ENCODE measurements around the gene GBX1. TPM values are rescaled to one million over a fixed set of nuclear protein-coding genes. Genes with fewer than 3 reads are reported as not detected.

Gene GBX1
- total and polyA plus RNA-seq, 12 donors, result not detected

GRCh38 chr7:151178236-151178635 is 10.7 kb upstream of the GBX1 start:
- Histone ChIP-seq H3K4me3 (no peak overlapping the region), H3K36me3 (replicated peaks in 1 of 2) (no peaks in the 10 kb centered on the region), H3K27ac (no peak overlapping the region), H3K4me1 (replicated peaks in 1 of 2) (no peaks in the 10 kb centered on the region), H3K27me3 (peaks cover 9% of the 10 kb centered on the region), H3K9me3 (replicated peaks in 1 of 3) (no peaks in the 10 kb centered on the region)
- no peak for DNase-seq
- TF ChIP-seq, protein P1, sequence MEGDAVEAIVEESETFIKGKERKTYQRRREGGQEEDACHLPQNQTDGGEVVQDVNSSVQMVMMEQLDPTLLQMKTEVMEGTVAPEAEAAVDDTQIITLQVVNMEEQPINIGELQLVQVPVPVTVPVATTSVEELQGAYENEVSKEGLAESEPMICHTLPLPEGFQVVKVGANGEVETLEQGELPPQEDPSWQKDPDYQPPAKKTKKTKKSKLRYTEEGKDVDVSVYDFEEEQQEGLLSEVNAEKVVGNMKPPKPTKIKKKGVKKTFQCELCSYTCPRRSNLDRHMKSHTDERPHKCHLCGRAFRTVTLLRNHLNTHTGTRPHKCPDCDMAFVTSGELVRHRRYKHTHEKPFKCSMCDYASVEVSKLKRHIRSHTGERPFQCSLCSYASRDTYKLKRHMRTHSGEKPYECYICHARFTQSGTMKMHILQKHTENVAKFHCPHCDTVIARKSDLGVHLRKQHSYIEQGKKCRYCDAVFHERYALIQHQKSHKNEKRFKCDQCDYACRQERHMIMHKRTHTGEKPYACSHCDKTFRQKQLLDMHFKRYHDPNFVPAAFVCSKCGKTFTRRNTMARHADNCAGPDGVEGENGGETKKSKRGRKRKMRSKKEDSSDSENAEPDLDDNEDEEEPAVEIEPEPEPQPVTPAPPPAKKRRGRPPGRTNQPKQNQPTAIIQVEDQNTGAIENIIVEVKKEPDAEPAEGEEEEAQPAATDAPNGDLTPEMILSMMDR (IDR thresholded peaks at IDR 0.05), result no peak
- TF ChIP-seq POLR2A (IDR thresholded peaks at IDR 0.05), result no peak
- 81 to 92% (median 82%) methylated on average over 9 of the region's 9 CpGs for WGBS, 4 donors
- intact Hi-C loops (cut with DNase I), result loop anchor here in 1 of 2 donors (10.0 kb wide), 1 partner anchor 127 kb away; no protein-coding TSS in a partner anchor

DNA sequence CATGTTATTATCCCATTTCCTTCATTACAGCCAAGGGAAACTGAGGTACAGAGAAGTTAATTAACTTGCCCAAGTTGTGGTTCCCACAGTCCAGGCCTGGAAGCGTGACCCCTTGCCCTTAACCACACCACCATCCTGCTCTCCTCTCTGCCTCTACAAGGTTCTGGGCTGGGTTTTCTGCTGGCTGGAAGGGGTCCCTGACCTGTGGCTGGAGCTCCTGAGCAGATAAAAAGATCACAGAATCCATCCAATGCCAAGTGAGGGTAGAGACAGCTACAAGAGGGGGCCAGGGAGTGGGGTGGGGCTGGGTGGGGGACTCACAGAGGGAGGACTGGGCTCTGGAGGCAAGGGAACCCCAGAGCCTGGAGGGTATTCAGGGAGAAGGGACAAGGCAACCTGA is 9.8 kb upstream of the GBX1 start:
- H3K27me3 ChIP-seq, result peaks cover 14% of the 10 kb centered on the region
- H3K9me3 ChIP-seq (replicated peaks in 1 of 3), result no peaks in the 10 kb centered on the region
- no peaks in the 10 kb centered on the region for H3K4me1 ChIP-seq (replicated peaks in 1 of 2)
- intact Hi-C loops (cut with DNase I), result loop anchor here in 1 of 2 donors (10.0 kb wide), 1 partner anchor 127 kb away; no protein-coding TSS in a partner anchor
- no peak overlapping the region for H3K4me3 ChIP-seq
- TF ChIP-seq, protein P1 (IDR thresholded peaks at IDR 0.05), result no peak
- no peak for TF ChIP-seq POLR2A (IDR thresholded peaks at IDR 0.05)
- DNase-seq, result no peak
- H3K36me3 ChIP-seq (replicated peaks in 1 of 2), result no peaks in the 10 kb centered on the region
- no peak overlapping the region for H3K27ac ChIP-seq
- WGBS, 4 donors, result 72 to 92% (median 85%) methylated on average over 1 of the region's 1 CpG

DNA sequence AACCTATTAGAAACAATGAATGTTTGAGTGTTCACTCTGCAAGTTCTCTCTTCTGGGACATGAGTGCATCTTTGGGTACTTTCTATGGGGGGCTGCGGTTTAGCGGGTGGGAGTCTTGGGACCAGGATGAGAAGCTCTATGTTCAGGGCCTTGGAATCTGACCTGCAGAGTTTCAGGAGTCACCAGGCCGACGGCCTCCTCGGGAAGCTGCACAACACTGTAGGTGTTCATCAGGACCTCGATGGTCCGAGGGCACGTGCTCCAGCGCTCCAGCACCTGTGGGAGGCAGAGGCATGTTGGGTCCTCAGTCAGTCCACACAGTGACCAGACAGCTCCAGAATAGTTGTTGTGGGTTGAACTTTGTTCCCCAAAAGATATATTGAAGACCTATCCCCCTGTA is 8.9 kb upstream of the GBX1 start:
- intact Hi-C loops (cut with DNase I), result loop anchor here in 1 of 2 donors (10.0 kb wide), 1 partner anchor 128 kb away; no protein-coding TSS in a partner anchor
- 61 to 92% (median 89%) methylated on average over 9 of the region's 9 CpGs for WGBS, 4 donors
- DNase-seq, result no peak
- no peaks in the 10 kb centered on the region for H3K4me1 ChIP-seq (replicated peaks in 1 of 2)
- TF ChIP-seq, protein P1 (IDR thresholded peaks at IDR 0.05), result no peak
- no peak for TF ChIP-seq POLR2A (IDR thresholded peaks at IDR 0.05)
- H3K27me3 ChIP-seq, result peaks cover 14% of the 10 kb centered on the region
- H3K27ac ChIP-seq, result no peak overlapping the region
- H3K36me3 ChIP-seq (replicated peaks in 1 of 2), result no peaks in the 10 kb centered on the region
- no peaks in the 10 kb centered on the region for H3K9me3 ChIP-seq (replicated peaks in 1 of 3)
- H3K4me3 ChIP-seq, result no peak overlapping the region

GRCh38 chr7:151175793-151176311 is 8.4 kb upstream of the GBX1 start:
- H3K9me3 ChIP-seq (replicated peaks in 1 of 3), result no peaks in the 10 kb centered on the region
- 70 to 84% (median 78%) methylated on average over 15 to 23 of the region's 23 CpGs for WGBS, 4 donors
- no peaks in the 10 kb centered on the region for H3K36me3 ChIP-seq (replicated peaks in 1 of 2)
- H3K27ac ChIP-seq, result no peak overlapping the region
- intact Hi-C loops (cut with DNase I), result loop anchor here in 1 of 2 donors (10.0 kb wide), 1 partner anchor 129 kb away; no protein-coding TSS in a partner anchor
- no peak for DNase-seq
- H3K4me1 ChIP-seq (replicated peaks in 1 of 2), result no peaks in the 10 kb centered on the region
- H3K27me3 ChIP-seq, result peaks cover 14% of the 10 kb centered on the region
- TF ChIP-seq POLR2A (IDR thresholded peaks at IDR 0.05), result no peak
- TF ChIP-seq, protein P1 (IDR thresholded peaks at IDR 0.05), result no peak
- no peak overlapping the region for H3K4me3 ChIP-seq

All from adrenal gland (tissue), 12 donors.